ENCODE results near the gene AGBL5.

Gene AGBL5

DNA sequence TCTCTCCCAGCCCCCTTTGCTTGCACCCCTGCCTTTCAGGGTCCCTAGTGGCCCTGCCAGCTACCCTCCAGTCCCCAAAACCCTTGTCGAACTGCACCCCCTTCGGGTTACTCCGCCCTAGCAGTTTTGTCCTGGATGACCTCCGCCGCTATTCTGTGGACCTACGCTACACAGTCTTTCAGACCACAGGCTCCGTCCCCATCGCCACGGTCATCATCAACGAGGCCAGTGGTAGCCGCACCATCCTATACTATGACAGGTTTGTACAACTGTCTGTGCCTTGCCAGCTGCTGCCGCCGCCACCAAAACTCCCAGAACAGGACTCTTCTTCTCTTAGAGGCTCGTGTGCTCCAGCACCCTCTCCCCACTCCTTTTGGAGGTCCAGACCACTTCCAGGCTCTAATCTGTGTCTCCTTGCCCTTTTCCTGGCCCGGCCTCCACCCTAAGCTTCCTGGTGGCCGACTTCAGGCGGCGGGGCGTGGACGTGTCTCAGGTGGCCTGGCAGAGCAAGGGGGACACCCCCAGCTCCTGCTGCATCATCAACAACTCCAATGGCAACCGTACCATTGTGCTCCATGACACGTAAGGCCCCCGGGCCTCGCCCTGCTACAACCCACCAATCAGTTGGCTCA lies 43.0 kb downstream of the AGBL5 start:
- Histone ChIP-seq H3K27me3 (no peaks in the 10 kb centered on the region), H3K4me2 (no peak overlapping the region), H3K27ac (no peak overlapping the region), H3K9me3 (no peaks in the 10 kb centered on the region), H3K9ac (no peak overlapping the region), H3K4me3 (no peak overlapping the region), H3K36me3 (no peaks in the 10 kb centered on the region; the same call in 1 of the 2 replicates), H3K4me1 (peaks cover 50% of the 10 kb centered on the region), H4K20me1 (no peaks in the 10 kb centered on the region)
- TF ChIP-seq Cebpa-rat (IDR thresholded peaks at IDR 0.05): no peak

DNA sequence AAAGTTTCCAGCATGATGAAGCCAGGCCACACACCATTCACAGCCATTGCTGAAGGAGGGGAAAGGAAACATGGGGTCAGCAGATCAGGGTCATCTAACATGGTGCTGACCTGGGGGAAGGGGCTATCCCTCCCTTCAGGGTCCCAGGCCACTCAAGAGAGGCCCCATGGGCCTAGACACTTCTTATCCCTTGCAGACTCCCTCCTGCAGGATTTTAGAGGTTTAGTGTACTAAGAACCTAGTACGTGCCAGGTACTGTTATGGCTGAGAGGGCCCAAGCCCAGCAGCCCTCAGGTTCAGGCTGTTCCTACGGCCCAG lies 43.9 kb downstream of the AGBL5 start:
- H3K4me1 ChIP-seq: peaks cover 43% of the 10 kb centered on the region
- H3K9me3 ChIP-seq: no peaks in the 10 kb centered on the region
- no peak overlapping the region for H3K4me2 ChIP-seq
- no peaks in the 10 kb centered on the region for H3K27me3 ChIP-seq
- no peak for TF ChIP-seq Cebpa-rat (IDR thresholded peaks at IDR 0.05)
- no peak overlapping the region for H3K9ac ChIP-seq
- no peak overlapping the region for H3K27ac ChIP-seq
- H4K20me1 ChIP-seq: no peaks in the 10 kb centered on the region
- no peaks in the 10 kb centered on the region; the same call in 1 of the 2 replicates for H3K36me3 ChIP-seq
- H3K4me3 ChIP-seq: no peak overlapping the region

DNA sequence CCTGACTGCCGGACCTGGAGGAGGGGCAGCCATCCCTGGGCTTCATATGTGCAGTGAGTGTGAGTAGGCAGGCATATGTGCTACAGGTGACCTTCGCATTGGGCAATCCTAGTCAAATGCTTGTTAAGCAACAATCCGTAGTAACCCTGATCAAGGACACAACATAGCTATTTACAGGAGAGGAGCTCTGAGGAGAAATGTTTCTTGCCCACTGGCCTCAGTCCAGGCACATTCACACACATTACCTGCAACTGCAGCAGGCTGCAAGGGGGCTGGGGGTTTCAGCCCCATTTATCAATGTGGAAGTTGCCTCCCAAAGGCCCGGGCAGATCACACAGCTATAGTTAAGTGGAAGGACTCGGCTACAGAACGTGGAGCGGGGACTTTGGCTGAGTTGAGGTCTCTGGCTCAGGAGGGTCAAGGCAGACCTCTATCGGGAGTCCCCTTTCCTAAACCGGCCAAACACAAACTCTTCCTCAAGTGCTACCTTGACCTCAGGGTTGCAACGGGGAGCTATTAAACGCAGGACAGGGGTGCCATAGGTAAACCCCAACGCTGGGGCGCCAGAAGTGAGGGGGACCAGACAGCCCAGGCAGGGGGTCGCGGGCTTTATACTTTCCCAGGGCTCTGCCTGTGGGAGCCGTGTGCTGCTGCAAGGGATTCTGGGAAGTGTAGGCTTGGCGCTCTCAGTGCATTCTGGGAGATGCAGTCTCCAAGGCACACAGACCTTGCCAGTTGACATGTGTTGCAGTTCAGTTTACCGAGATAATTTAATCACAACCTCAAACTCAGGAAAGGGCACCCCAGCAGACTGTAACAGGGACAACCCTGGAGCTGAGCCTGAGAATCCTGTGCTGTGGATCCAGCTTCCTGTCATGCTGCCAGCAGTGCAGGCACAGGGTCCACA lies 44.5 kb downstream of the AGBL5 start:
- Histone ChIP-seq H3K4me3 (no peak overlapping the region), H4K20me1 (no peaks in the 10 kb centered on the region), H3K9me3 (no peaks in the 10 kb centered on the region), H3K27ac (no peak overlapping the region), H3K36me3 (no peaks in the 10 kb centered on the region; the same call in 1 of the 2 replicates), H3K27me3 (no peaks in the 10 kb centered on the region), H3K9ac (no peak overlapping the region), H3K4me1 (peaks cover 37% of the 10 kb centered on the region), H3K4me2 (peak overlapping the region; percentile 68)
- no peak for TF ChIP-seq Cebpa-rat (IDR thresholded peaks at IDR 0.05)

DNA sequence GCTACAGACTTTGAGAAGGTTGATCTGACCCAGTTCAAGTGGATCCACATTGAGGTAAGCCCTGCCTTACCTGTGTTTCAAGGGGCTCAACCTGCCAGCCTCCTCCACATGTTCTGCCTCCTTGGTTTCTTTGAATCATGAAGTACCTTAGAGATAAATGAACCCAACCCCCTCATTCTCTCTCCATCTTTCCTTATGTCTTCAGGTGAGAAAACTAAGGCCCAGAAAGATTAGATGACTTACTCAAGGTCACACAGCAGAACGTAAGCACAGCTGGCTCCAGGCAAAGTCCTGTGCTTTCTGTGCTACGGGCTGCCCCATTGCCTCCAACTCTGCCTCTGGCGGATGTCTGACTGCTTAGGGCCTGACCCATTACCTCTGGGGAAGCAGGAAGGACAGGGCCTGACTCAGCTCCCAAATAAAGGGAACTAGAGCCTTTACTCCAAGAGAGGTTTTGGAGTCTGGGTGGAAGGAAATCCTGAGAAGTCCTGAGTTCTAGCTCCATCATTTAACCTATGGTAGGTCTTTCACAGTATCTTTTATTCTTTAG lies 45.4 kb downstream of the AGBL5 start:
- no peak for TF ChIP-seq Cebpa-rat (IDR thresholded peaks at IDR 0.05)
- H3K27me3 ChIP-seq: no peaks in the 10 kb centered on the region
- no peaks in the 10 kb centered on the region for H3K9me3 ChIP-seq
- H3K4me1 ChIP-seq: peaks cover 36% of the 10 kb centered on the region
- H3K4me3 ChIP-seq: no peak overlapping the region
- no peak overlapping the region for H3K9ac ChIP-seq
- H3K27ac ChIP-seq: no peak overlapping the region
- no peaks in the 10 kb centered on the region for H4K20me1 ChIP-seq
- peak overlapping the region; percentile 68 for H3K4me2 ChIP-seq
- no peaks in the 10 kb centered on the region; the same call in 1 of the 2 replicates for H3K36me3 ChIP-seq

DNA sequence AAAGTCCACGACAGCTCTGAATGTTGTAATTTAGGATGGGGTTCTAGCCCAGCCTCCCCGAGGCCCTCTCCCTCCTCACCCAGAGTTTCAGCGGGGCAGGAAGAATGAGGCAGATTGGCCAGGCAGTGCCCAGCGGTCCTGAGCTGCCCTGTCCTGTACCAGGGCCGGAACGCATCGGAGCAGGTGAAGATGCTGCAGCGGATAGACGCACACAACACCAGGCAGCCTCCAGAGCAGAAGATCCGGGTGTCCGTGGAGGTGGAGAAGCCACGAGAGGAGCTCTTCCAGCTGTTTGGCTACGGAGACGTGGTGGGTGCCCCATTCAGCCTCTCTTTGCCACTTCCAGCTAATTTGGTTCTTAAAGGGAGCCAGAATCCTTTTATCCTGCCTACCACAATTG lies 45.9 kb downstream of the AGBL5 start:
- Histone ChIP-seq H3K4me2 (no peak overlapping the region), H3K27ac (no peak overlapping the region), H3K4me3 (no peak overlapping the region), H4K20me1 (no peaks in the 10 kb centered on the region), H3K36me3 (no peaks in the 10 kb centered on the region; the same call in 1 of the 2 replicates), H3K27me3 (no peaks in the 10 kb centered on the region), H3K9ac (no peak overlapping the region), H3K9me3 (no peaks in the 10 kb centered on the region), H3K4me1 (peaks cover 30% of the 10 kb centered on the region)
- TF ChIP-seq Cebpa-rat (IDR thresholded peaks at IDR 0.05): no peak

DNA sequence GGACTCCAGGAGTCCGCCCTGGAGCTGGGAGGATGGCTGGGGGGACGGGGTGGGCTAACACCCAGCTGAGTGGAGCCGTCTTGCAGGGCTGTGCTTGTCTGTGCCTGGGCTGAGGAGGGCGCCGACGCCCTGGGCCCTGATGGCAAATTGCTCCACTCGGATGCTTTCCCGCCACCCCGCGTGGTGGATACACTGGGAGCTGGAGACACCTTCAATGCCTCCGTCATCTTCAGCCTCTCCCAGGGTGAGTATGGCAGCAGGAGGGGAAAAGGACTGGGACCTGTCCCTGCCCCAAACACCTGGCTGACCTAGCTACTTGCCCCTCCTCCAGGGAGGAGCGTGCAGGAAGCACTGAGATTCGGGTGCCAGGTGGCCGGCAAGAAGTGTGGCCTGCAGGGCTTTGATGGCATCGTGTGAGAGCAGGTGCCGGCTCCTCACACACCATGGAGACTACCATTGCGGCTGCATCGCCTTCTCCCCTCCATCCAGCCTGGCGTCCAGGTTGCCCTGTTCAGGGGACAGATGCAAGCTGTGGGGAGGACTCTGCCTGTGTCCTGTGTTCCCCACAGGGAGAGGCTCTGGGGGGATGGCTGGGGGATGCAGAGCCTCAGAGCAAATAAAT lies 48.0 kb downstream of the AGBL5 start:
- Histone ChIP-seq H4K20me1 (no peaks in the 10 kb centered on the region), H3K27ac (peak overlapping the region; percentile 10; the same call in 1 of the 2 replicates), H3K9me3 (no peaks in the 10 kb centered on the region), H3K36me3 (no peaks in the 10 kb centered on the region; the same call in 1 of the 2 replicates), H3K9ac (no peak overlapping the region), H3K4me1 (peaks cover 23% of the 10 kb centered on the region), H3K4me2 (peak overlapping the region; percentile 61), H3K4me3 (no peak overlapping the region), H3K27me3 (no peaks in the 10 kb centered on the region)
- TF ChIP-seq Cebpa-rat (IDR thresholded peaks at IDR 0.05): no peak

DNA sequence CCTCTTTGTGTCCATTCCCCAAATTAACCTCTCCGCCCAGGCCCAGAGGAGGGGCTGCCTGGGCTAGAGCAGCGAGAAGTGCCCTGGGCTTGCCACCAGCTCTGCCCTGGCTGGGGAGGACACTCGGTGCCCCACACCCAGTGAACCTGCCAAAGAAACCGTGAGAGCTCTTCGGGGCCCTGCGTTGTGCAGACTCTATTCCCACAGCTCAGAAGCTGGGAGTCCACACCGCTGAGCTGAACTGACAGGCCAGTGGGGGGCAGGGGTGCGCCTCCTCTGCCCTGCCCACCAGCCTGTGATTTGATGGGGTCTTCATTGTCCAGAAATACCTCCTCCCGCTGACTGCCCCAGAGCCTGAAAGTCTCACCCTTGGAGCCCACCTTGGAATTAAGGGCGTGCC lies 48.6 kb downstream of the AGBL5 start:
- Histone ChIP-seq H3K4me3 (no peak overlapping the region), H3K4me1 (peaks cover 23% of the 10 kb centered on the region), H3K4me2 (no peak overlapping the region), H3K9me3 (no peaks in the 10 kb centered on the region), H4K20me1 (no peaks in the 10 kb centered on the region), H3K9ac (no peak overlapping the region), H3K27ac (no peak overlapping the region), H3K36me3 (no peaks in the 10 kb centered on the region), H3K27me3 (no peaks in the 10 kb centered on the region)
- TF ChIP-seq Cebpa-rat (IDR thresholded peaks at IDR 0.05): no peak

DNA sequence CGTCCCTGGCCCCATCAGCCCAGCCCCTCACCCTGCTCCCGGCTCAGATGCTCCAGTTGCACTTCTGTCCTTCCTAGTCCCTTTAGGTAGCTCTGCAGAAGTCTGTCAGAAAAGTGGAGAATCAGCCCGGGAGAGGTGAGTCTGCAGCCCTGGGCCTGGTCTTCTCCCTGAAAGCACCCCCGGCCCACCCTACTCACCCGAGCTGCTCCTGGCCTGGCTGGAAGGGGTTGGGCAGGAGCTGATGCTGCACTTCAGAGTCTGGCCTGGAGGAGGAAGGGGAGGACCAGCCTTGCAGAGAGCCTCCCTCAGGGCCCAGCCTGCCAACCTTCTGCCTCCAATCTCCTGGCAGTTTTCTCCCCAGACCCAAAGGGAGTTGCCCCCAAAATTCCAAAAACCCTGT lies 50.9 kb downstream of the AGBL5 start:
- Histone ChIP-seq H3K27me3 (no peaks in the 10 kb centered on the region), H3K4me1 (peaks cover 27% of the 10 kb centered on the region), H3K4me3 (no peak overlapping the region), H3K27ac (no peak overlapping the region), H3K4me2 (no peak overlapping the region), H3K9me3 (no peaks in the 10 kb centered on the region), H4K20me1 (no peaks in the 10 kb centered on the region), H3K36me3 (no peaks in the 10 kb centered on the region), H3K9ac (no peak overlapping the region)
- no peak for TF ChIP-seq Cebpa-rat (IDR thresholded peaks at IDR 0.05)

DNA sequence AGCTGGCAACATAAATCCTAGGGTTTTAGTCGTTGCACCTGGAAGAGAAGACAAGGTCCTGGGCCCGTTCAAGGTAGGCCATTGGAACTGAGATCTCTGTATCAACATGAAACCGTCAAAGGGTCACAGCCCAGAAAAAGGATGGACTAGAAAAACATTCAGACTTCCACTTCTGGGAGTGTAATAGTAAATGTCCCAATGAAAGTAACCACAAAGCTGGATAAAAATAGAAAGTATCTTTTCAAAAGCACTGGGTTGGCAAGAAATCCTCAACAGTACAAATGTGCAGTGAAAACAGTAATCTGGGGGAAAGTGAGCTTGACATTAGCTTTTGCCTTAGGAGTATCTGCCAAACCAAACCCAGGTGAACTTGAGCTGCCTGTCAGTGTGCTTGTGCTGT lies 54.5 kb downstream of the AGBL5 start:
- no peaks in the 10 kb centered on the region for H3K27me3 ChIP-seq
- H3K4me2 ChIP-seq: peak overlapping the region; percentile 57
- TF ChIP-seq Cebpa-rat (IDR thresholded peaks at IDR 0.05): no peak
- no peak overlapping the region for H3K4me3 ChIP-seq
- H3K27ac ChIP-seq: no peak overlapping the region
- no peaks in the 10 kb centered on the region for H4K20me1 ChIP-seq
- H3K9ac ChIP-seq: no peak overlapping the region
- H3K9me3 ChIP-seq: no peaks in the 10 kb centered on the region
- no peaks in the 10 kb centered on the region for H3K36me3 ChIP-seq
- H3K4me1 ChIP-seq: peaks cover 14% of the 10 kb centered on the region

DNA sequence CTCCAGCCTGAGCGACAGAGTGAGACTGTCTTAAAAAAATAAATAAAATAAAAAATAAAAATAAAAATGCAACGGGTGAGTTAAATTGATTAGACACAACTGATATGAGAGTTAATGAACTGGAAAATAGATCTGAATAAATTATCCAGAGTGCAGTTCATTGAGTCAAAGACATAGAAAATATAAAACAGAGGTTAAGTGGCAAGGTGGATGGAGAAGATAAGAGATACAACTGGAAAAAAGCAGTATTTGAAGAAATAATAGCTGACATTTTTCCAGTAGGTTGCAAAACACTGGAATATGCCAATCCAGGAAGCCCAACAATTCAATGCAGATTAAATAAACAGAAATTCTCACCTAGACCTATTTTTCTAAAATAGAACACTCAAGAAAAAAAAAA lies 56.8 kb downstream of the AGBL5 start:
- Histone ChIP-seq H3K4me3 (no peak overlapping the region), H3K27me3 (no peaks in the 10 kb centered on the region), H3K9ac (no peak overlapping the region), H4K20me1 (no peaks in the 10 kb centered on the region), H3K9me3 (no peaks in the 10 kb centered on the region), H3K4me2 (no peak overlapping the region), H3K4me1 (peaks cover 14% of the 10 kb centered on the region), H3K27ac (no peak overlapping the region), H3K36me3 (no peaks in the 10 kb centered on the region)
- TF ChIP-seq Cebpa-rat (IDR thresholded peaks at IDR 0.05): no peak
